GM19023 (cell line): ENCODE data around the gene SLC3A2.

Source experiments
- ATAC-seq: cut with Tn5 transposase; IDR thresholded peaks from one replicate; pipeline ENCODE4 v1.9.1; 2021; ENCODE audit warnings: mild to moderate bottlenecking, moderate library complexity; ENCODE audit not compliant: unreplicated experiment

Gene SLC3A2

DNA sequence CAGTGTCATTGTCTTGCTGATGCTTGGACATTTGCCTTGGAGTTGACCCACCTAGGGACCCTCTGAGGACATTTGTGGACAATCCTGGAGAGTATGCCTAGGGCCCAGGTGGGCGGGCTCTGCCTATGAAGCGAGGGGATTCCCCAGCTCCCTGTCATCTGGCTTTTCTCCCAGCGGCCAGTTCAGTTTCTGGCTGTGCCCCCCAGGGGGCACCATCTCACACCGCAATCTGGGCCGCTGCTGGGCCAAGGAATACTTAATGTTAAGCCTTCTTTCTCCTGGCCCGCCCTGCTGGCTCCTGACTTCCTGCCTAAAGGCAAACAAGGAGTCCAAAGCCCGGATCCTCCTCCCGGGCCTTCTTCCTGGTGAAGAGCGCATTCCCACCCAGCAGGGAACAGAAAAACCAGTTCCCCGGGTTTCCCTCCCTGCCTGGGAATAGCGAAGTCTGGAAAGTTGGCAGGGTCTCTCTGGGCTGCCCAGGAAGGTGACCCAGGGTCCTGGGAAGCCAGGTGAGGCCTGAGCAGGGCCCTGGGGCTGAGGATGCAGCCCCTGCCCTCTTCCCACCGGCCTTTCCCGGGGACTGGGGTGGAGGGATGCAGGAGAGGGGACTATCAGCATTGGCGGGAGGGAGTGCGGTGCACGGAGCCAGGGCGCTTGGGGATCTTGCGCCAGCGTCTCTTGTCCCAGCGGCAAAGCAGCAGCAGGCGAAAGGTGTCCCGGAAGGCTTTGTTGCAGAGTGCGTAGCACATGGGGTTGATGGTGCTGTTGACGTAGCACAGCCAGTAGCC lies 28.6 kb downstream of the SLC3A2 start:
- no peak for ATAC-seq

GRCh38 chr11:62910141-62910882 lies 29.6 kb downstream of the SLC3A2 start:
- no peak for ATAC-seq

DNA sequence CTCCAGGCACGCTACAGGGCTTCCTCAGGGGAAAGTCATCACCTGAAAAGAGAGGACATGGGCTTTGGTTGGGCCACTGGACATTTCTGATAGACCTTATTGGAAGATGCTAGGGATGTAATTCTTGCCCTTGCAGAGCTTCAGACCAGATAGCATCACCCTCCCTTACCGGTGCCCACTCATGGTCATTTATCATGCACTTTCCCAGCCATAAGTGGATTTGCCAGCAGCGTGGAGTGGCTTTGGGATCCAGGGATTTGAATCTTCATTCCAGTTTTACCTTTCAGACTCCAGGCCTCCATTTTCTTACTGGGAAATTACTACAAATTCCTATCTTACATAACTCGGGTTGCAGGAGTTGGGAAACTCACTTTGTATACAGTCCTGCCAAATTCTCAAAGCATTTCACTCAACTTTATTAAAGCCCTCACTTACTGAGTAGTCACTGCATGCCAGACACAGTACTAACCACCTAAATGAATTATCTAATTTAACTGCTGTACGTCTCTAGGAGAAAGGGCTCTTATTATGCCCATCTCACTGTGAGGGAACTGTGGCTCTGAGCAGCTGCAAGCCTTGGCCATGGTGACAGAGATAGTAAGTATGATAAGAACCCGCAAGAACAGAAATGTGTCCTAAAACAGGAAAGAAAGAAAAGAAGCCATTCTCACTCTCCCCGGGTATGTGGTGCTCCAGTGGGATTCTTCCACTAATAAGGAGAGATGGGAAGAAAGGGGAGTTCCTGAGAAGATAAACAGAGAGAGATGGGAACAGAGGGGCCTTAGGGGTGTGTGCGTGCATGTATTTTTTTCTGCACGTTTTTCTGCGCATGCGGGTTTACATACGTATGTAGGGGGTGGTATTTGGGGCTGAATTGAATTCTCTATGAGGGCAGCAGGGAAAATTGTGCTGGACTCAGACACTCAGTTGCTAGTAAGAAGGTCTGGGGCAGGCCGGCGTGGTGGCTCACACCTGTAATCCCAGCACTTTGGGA lies 30.7 kb downstream of the SLC3A2 start:
- ATAC-seq, result no peak

GRCh38 chr11:62912268-62912667 lies 31.6 kb downstream of the SLC3A2 start:
- no peak for ATAC-seq

DNA sequence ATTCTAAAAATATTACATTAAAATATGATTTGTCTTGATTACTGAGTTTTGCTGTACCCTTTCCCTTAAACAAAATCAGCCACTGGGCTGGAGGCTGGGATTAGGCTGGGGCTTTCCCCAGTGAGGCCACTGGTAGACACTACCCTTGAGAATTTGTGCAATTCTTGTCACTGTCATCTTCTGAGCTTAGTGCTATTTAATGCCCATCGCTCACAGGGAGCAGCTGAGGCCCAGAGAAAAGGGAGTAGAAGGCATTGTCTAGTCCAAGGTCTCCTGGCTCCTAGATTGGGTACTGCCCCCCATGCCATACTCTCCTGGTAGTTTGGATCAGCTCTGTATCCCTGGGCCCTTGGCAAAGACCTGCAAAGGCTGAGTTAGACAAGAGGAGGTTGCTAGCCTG lies 33.7 kb downstream of the SLC3A2 start:
- no peak for ATAC-seq

DNA sequence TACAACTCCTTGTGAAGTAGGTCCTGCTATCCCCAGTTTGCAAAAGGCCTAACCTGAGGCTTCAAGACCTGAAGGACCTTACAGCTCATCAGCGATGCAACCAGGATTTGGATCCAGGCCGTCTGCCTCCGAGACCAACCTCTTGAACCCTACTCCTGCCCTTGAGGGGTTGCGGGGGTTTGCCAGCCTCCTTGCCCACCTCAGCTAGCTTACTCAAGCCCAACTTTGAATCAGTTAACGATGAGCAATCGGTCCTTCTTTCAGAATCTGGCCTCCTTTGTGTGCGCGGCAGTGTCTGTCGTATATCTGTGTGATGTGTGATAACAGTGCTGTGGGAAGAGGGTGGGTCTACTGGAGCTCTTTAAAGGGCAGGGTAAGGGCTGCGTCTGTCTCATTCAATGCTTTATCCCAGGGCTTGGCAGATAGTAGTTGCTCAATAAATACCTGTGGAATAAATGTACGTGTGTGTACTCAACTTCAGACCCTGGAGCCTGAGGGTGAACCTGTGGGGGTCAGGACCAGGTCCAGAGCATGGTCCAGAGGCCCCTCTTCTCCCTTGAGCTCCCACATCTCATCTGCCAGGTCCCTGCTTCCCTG lies 37.3 kb downstream of the SLC3A2 start:
- no peak for ATAC-seq

DNA sequence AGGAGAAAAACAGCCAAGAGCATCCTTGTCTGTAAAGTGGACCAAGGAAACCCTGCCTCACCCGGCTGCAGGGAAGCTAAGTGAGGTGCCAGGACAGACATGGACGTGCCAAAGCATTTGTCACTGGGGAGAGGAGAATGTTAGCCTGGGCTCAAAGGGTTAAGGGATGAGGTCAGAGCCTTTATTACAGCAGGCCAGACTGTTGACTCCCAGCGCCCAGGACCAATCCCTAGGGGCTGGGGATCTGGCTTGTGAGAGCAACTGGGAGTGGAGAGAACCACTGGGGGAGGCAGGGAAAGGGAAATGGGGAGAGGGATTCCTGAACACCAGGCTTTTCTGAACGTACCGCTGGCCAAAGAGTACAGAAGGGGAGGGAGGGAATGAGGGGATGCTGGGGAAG lies 37.8 kb downstream of the SLC3A2 start:
- no peak for ATAC-seq

DNA sequence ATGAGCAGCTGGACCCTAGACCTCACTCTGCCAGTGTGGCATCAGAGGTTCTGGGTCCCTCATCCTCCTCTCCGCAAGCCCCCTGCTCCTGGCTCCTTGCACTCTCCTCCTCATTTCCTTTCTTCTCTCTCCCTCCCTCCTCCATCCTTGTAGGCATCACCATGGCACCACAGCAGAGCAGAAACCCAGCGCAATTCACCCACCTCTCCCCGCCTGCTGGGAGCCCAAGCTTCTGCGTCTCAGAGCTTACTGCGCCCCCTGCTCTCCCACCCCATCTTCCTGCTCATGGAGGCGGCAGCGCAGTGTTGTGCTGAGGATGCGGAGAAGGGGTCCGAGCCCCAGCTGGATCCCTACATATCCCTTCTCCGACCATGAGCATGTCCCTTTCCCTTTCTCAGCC lies 38.8 kb downstream of the SLC3A2 start:
- no peak for ATAC-seq

- no peak for ATAC-seq
These were observed 39.4 kb downstream of the SLC3A2 start for GRCh38 chr11:62919898-62920640.

DNA sequence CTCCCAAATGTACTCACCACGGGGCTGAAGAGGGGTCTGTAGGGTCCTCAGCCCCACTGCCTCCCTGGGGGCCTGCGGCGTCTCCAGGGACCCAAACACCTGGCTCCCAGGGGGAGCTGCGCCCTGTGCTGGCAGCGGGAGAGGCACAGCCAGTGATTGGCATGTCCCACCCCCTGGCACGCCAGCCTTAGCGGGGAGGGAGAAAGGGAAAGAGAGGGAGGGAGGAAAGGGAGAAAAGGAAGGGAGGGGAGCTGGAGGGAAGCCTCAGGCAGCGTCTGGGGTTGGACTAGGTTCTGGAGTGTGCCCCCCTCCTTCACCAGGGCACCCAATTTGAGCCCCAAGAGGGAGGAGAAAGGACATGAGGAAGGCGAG lies 40.5 kb downstream of the SLC3A2 start, which contains the start of gene CHRM1:
Gene CHRM1, minus strand, starts transcription at position 163 of the 372 bp plus-strand sequence. CDS start 10,263 bp downstream, outside the sequence.
- ATAC-seq, result no peak

DNA sequence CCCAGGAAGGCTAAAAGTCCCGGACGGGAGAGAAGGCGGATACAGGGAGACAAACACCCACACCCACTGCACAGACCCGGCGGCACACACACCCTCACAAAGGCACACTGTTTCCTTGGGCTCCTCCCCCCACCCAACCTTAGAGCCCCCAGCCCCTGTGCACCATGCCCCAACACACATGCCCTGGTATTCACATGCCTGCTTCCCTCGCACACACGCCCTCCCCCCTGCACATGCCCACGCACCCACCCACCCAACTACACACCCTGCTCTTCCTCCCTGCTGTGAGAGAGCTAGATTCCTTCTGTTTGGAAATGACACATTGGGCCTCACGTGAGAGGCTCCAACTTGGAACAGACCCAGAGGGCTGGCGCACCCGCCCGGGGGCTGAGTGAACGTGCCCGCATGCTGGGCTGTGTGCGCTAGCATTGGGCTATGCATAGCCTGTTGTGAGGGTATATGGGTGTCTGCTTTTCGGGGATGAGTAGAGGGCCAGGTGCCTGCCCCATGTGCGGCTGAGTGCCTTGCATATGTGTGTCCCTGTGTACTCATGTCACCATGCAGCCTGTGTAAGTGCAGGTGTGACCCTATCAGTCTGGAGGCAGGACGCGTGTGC lies 41.0 kb downstream of the SLC3A2 start:
- no peak for ATAC-seq

- no peak for ATAC-seq
These were observed 41.5 kb downstream of the SLC3A2 start for GRCh38 chr11:62922189-62922589.

- no peak for ATAC-seq
These were observed 42.1 kb downstream of the SLC3A2 start for GRCh38 chr11:62922653-62923431.

DNA sequence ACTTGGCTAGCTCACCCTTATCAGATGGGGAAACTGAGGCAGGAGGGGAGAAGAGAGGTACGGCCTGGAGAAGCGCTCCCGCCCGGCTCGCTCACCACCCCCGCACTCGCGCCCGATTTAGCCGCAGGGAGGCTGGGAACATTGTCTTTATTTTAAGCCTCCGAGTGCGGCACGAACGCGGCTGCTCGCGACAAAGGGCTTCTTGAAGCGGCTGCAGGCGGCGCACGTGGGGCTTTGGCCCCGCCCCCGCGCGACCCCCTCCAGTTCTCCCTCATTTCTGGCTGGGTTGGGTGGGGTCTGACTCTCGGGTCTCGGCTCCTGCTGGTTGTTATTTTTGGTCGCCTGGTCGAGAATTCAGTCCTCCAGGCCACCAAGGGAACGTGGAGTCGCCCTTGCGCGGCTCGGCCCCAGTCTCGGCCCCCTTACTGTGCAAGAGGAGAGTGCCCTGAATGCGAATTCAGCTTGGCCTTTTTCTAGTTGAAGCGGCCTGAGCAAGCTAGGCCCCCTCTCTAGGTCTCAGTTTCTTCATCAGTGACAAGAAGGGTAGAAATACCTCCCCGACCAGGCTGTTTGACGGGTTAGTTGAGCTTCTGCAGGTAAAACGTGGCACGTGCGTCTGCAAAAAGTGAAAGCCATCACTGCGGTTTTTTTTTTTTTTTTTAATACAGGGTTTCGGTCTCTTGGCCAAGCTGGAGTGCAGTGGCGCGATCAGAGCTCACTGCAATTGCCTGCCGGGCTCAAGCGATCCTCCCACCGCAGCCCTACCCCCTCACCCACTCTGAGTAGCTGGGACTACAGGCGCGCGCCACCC lies 43.1 kb downstream of the SLC3A2 start:
- ATAC-seq, result no peak

DNA sequence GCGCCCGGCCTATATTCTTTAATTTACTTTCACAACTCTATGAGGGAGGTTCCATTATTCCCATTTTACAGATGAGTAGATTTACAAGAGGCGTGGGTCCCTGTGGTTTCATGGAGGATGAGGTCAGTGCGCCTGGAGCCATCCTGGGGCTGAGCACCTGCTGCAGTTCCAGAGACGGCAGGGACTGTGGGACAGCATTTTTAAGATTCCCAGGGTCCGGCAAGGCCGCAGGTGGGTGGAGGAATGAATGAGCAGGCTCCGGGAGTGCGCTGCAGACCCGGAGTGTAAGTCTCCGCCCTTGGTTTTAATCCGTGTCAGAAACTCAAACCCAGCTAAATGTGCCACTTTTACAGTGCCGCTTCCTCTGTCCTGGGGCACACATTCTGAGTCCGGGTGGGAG lies 44.6 kb downstream of the SLC3A2 start:
- no peak for ATAC-seq

DNA sequence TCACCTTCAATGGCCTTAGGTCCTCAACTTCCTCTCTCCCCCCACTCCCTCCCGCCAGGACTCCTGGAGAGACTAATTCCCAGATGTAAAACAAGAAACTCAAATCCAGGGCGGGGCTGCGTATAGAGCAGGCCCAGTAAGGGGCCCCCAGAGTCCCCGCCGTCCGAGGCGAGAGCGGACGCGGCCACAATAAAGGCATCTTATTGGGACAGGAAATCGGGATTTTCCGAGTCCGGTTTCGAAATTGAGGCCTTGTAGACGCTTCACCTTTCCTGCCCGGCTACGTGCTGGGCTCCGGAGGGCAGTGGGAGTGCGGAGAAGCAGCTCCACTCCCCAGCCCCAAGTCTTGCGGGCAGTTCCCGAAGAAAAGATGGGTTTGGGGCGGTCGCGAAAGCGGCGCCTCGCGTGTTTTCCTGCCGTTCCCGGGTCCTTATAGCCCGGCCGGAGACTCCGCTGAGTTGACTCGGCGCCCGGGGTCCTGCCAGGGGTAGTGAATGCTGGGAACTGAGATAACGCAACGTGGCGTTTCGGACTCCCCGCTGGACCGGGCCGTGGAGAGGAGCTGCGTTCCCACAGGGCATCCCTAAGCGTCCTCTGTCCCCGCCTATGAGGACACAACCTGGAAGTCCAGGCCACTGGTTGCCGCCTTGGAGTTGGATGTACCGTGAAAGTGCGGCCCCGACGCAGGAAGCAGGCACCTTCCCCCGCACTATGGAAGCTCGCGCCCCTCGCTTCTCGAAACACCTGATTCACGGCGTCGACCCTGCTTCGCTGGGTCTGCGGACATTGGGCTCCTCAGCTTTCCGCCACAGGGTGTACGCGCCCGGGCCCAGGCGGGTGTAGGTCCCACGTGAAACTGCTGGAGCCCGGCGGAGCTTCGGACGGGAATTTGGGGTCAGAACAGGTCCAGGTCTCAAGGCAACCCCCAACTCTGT lies 45.3 kb downstream of the SLC3A2 start:
- no peak for ATAC-seq
